Measurements from ENCODE around the gene ZBTB5. TPM values are rescaled to one million over a fixed set of nuclear protein-coding genes. Genes with fewer than 3 reads are reported as not detected.

ZBTB5 gene
- total and polyA plus RNA-seq, 9 of the 15 experiments (the other 6 are each of a cell fraction or from before 2014, with no cell fraction given), result 2.3 to 43.2 (median 15.5) TPM

DNA sequence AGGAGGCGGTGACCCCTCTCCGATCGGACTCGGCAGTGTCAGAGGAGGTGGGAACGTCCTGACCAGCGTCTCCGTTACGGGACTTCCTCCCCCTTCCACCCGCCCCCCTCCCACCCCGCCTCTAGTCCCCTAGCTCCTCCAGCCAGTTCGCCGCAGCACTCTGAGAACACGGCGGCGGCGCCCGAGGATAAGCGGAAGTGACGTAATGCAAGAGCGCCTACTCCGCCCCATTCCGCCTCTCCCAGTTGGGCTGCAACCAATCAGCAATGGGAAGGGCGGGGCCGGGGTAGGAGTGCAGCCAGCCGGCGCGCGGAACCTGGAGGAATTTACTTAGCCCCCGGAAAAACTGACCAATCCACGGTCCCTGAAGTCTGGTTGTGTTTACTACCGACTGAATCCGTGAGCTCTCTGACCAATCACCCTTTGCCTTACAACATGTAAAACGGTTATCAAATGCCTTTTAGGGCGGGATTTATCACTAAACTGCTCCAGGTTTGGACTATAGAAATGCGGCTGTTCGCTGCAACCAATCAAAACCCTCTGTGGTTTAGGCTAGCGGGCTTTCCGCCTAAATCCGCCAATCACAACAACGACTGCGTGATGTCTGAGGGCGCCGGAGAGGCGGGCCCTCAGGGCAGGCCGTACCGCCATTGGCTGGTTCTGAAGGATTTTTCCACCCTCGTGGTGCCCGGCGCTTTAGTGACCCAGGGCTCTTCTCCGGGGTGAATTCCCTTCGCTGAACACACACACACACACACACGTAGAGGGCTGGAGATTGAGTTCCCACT lies at the start of gene ZBTB5 (continued):
- TF ChIP-seq, protein P1, sequence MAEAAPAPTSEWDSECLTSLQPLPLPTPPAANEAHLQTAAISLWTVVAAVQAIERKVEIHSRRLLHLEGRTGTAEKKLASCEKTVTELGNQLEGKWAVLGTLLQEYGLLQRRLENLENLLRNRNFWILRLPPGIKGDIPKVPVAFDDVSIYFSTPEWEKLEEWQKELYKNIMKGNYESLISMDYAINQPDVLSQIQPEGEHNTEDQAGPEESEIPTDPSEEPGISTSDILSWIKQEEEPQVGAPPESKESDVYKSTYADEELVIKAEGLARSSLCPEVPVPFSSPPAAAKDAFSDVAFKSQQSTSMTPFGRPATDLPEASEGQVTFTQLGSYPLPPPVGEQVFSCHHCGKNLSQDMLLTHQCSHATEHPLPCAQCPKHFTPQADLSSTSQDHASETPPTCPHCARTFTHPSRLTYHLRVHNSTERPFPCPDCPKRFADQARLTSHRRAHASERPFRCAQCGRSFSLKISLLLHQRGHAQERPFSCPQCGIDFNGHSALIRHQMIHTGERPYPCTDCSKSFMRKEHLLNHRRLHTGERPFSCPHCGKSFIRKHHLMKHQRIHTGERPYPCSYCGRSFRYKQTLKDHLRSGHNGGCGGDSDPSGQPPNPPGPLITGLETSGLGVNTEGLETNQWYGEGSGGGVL (CRISPR knock-in tag; IDR thresholded peaks at IDR 0.05), result no peak
- TF ChIP-seq ZNF311 (CRISPR knock-in tag; IDR thresholded peaks at IDR 0.05), result no peak
- TF ChIP-seq CEBPG (CRISPR knock-in tag; IDR thresholded peaks at IDR 0.05), result no peak; the same call in 1 of the 2 replicates
- peak; percentile 67 to 90 for TF ChIP-seq CEBPG (tag; conservative IDR thresholded peaks at IDR 0.05 in 1 of 2, IDR thresholded peaks at IDR 0.05 in 1 of 2)
- TF ChIP-seq, protein P2, sequence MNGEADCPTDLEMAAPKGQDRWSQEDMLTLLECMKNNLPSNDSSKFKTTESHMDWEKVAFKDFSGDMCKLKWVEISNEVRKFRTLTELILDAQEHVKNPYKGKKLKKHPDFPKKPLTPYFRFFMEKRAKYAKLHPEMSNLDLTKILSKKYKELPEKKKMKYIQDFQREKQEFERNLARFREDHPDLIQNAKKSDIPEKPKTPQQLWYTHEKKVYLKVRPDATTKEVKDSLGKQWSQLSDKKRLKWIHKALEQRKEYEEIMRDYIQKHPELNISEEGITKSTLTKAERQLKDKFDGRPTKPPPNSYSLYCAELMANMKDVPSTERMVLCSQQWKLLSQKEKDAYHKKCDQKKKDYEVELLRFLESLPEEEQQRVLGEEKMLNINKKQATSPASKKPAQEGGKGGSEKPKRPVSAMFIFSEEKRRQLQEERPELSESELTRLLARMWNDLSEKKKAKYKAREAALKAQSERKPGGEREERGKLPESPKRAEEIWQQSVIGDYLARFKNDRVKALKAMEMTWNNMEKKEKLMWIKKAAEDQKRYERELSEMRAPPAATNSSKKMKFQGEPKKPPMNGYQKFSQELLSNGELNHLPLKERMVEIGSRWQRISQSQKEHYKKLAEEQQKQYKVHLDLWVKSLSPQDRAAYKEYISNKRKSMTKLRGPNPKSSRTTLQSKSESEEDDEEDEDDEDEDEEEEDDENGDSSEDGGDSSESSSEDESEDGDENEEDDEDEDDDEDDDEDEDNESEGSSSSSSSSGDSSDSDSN (IDR thresholded peaks at IDR 0.05; ENCODE audit: borderline replicate concordance in 1 of 2, low read depth in 2 of 2, low read length in 2 of 2), result no peak; a peak in 1 of 4 replicates
- TF ChIP-seq RBM39 (optimal IDR thresholded peaks at IDR 0.05; ENCODE audit: low read depth, low read length), result no peak
- no peak for TF ChIP-seq FOXJ3 (CRISPR knock-in tag; IDR thresholded peaks at IDR 0.05)
- TF ChIP-seq CCNT2 (IDR thresholded peaks at IDR 0.05; ENCODE audit: borderline replicate concordance, extremely low read depth, insufficient read length, low read depth, low read length), result no peak
- TF ChIP-seq, protein P3, sequence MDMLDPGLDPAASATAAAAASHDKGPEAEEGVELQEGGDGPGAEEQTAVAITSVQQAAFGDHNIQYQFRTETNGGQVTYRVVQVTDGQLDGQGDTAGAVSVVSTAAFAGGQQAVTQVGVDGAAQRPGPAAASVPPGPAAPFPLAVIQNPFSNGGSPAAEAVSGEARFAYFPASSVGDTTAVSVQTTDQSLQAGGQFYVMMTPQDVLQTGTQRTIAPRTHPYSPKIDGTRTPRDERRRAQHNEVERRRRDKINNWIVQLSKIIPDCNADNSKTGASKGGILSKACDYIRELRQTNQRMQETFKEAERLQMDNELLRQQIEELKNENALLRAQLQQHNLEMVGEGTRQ (CRISPR knock-in tag; IDR thresholded peaks at IDR 0.05), result peak; percentile 44
- no peak for TF ChIP-seq CTBP1 (IDR thresholded peaks at IDR 0.05; ENCODE audit: borderline replicate concordance)
- TF ChIP-seq PHB (CRISPR knock-in tag; IDR thresholded peaks at IDR 0.05), result no peak
- TF ChIP-seq, protein P4, sequence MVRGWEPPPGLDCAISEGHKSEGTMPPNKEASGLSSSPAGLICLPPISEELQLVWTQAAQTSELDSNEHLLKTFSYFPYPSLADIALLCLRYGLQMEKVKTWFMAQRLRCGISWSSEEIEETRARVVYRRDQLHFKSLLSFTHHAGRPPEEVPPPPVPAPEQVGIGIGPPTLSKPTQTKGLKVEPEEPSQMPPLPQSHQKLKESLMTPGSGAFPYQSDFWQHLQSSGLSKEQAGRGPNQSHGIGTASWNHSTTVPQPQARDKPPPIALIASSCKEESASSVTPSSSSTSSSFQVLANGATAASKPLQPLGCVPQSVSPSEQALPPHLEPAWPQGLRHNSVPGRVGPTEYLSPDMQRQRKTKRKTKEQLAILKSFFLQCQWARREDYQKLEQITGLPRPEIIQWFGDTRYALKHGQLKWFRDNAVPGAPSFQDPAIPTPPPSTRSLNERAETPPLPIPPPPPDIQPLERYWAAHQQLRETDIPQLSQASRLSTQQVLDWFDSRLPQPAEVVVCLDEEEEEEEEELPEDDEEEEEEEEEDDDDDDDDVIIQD (CRISPR knock-in tag; IDR thresholded peaks at IDR 0.05), result no peak
- TF ChIP-seq RUNX1 (IDR thresholded peaks at IDR 0.05; ENCODE audit: low read depth), result no peak
- TF ChIP-seq ZNF436 (CRISPR knock-in tag; IDR thresholded peaks at IDR 0.05), result no peak
- peak; percentile 87 for TF ChIP-seq HNRNPLL (IDR thresholded peaks at IDR 0.05; ENCODE audit: low read depth, low read length, poor library complexity, severe bottlenecking)

Measured in K562 (cell line).